A549 (cell line): ENCODE data around the gene FBXL20. TPM values are rescaled to one million over a fixed set of nuclear protein-coding genes. Genes with fewer than 3 reads are reported as not detected.

Source experiments
- ATAC-seq, 2 experiments: fragments of 200-7000 bp in 1 of 2; fragments of >200 bp in 1 of 2; cut with Nextera tagmentation in 1 of 2; cut with Tn5 transposase in 1 of 2; 3 replicates each; pipeline versions ENCODE4 v1.8.0 to v1.9.1; 2018 to 2020; ENCODE audit warnings: mild to moderate bottlenecking in 1 of 2, moderate library complexity in 1 of 2
- CTCF ChIA-PET: fragments of 300-600 bp; sonication (Branson Sonifier 250); formaldehyde crosslinking; extraction: SDS; loops from one replicate; lab custom pipeline; 2021; ENCODE audit warnings: antibody characterized with exemption, inconsistent platforms; lab: Yijun Ruan, JAX
- POLR2A ChIA-PET: fragments of 350-600 bp; formaldehyde crosslinking; extraction: SDS; loops from one replicate; lab custom pipeline; 2021; ENCODE audit warnings: antibody characterized with exemption, inconsistent platforms; lab: Yijun Ruan, JAX
- DNase-seq, 2 experiments: peaks; one replicate each; pipeline versions ENCODE4 v3.0.0 to v3.0.0-alpha.2; 2011 to 2016; ENCODE audit warnings: low read depth in 1 of 2, low spot score in 1 of 2
- FAIRE-seq: peaks from 2 replicates; lab custom pipeline; 2011; peaks lifted over from hg19 to GRCh38; lab: Jason Lieb, UNC
- H3K27ac ChIP-seq, 2 experiments: fragments of >200 bp; sonication (Bioruptor Twin); formaldehyde crosslinking; 3 replicates each; pipeline ENCODE4 v1.5.1; 2016 to 2017
- H3K4me1 ChIP-seq: fragments of >200 bp; sonication (Bioruptor Twin); formaldehyde crosslinking; 3 replicates; pipeline ENCODE4 v1.6.1; 2016
- H3K4me2 ChIP-seq: fragments of >200 bp; sonication (Bioruptor Twin); formaldehyde crosslinking; 3 replicates; pipeline ENCODE4 v1.6.1; 2016
- H3K4me3 ChIP-seq: fragments of >200 bp; sonication (Bioruptor Twin); formaldehyde crosslinking; 3 replicates; pipeline ENCODE4 v1.5.1; 2016
- H3K9me3 ChIP-seq: fragments of >200 bp; sonication (Bioruptor Twin); formaldehyde crosslinking; 3 replicates; pipeline ENCODE4 v1.6.1; 2016
- CHD4 ChIP-seq: fragments of 200-600 bp; sonication (generic); IDR thresholded peaks from 2 replicates; pipeline ENCODE4 v1.6.1; 2016; ENCODE audit warnings: antibody characterized with exemption, mild to moderate bottlenecking, borderline replicate concordance
- EHF ChIP-seq: fragments of 250-450 bp; sonication (Bioruptor Pico); IDR thresholded peaks from 2 replicates; pipeline ENCODE4 v1.5.0; 2020; ENCODE audit warnings: mild to moderate bottlenecking
- EHMT2 ChIP-seq: fragments of 200-600 bp; sonication (generic); IDR thresholded peaks from 2 replicates; pipeline ENCODE4 v1.6.1; 2016; ENCODE audit warnings: antibody characterized with exemption, low read depth, mild to moderate bottlenecking, moderate library complexity
- FOSB ChIP-seq: fragments of 250-450 bp; sonication (Bioruptor Pico); IDR thresholded peaks from 2 replicates; pipeline ENCODE4 v1.5.0; 2020; ENCODE audit warnings: mild to moderate bottlenecking, moderate library complexity
- GATA3 ChIP-seq: IDR thresholded peaks from 2 replicates; pipeline ENCODE4 v1.6.1; 2012; ENCODE audit warnings: borderline replicate concordance
- HOXA7 ChIP-seq: fragments of 250-450 bp; sonication (Bioruptor Pico); IDR thresholded peaks from 2 replicates; pipeline ENCODE4 v1.5.0; 2020; ENCODE audit warnings: mild to moderate bottlenecking, moderate library complexity
- HOXB13 ChIP-seq: fragments of 250-450 bp; sonication (Bioruptor Pico); IDR thresholded peaks from 2 replicates; pipeline ENCODE4 v1.5.0; 2020; ENCODE audit warnings: low read depth, mild to moderate bottlenecking, moderate library complexity
- HOXB5 ChIP-seq: fragments of 250-450 bp; sonication (Bioruptor Pico); IDR thresholded peaks from 2 replicates; pipeline ENCODE4 v1.5.0; 2020; ENCODE audit warnings: mild to moderate bottlenecking, moderate library complexity
- JUN ChIP-seq, 2 experiments: fragments of >200 bp; sonication (Bioruptor Twin); formaldehyde crosslinking; IDR thresholded peaks; 2 replicates in 1 of 2; 3 replicates in 1 of 2; pipeline ENCODE4 v1.6.1; 2016 to 2017
- KDM1A ChIP-seq: fragments of 200-600 bp; sonication (generic); IDR thresholded peaks from 2 replicates; pipeline ENCODE4 v1.6.1; 2016; ENCODE audit warnings: low read depth, mild to moderate bottlenecking
- MAZ ChIP-seq: fragments of 150-350 bp; IDR thresholded peaks from 2 replicates; pipeline ENCODE4 v1.6.1; 2014; ENCODE audit warnings: antibody characterized with exemption, low read depth, low read length, borderline replicate concordance
- NFE2L2 ChIP-seq: fragments of 150-350 bp; conservative IDR thresholded peaks from 2 replicates; pipeline ENCODE4 v1.6.1; 2014; ENCODE audit warnings: low read length
- NR3C1 ChIP-seq: fragments of >200 bp; sonication (Bioruptor Twin); formaldehyde crosslinking; IDR thresholded peaks from 3 replicates; pipeline ENCODE4 v1.6.1; 2017
- POLR2AphosphoS2 ChIP-seq: conservative IDR thresholded peaks from 2 replicates; pipeline ENCODE4 v1.6.1; 2012; ENCODE audit warnings: low read length, improper control_type of control experiment, inconsistent platforms
- RAD21 ChIP-seq, 2 experiments: fragments of >200 bp in 1 of 2; sonication (Bioruptor Twin) in 1 of 2; formaldehyde crosslinking in 1 of 2; IDR thresholded peaks in 1 of 2; conservative IDR thresholded peaks in 1 of 2; 2 replicates in 1 of 2; 3 replicates in 1 of 2; pipeline ENCODE4 v1.6.1; 2012 to 2018; ENCODE audit warnings: inconsistent platforms in 1 of 2
- RARB ChIP-seq: fragments of 250-450 bp; sonication (Bioruptor Pico); IDR thresholded peaks from 2 replicates; pipeline ENCODE4 v1.8.0; 2021; ENCODE audit warnings: mild to moderate bottlenecking, moderate library complexity
- RCOR1 ChIP-seq: fragments of 150-350 bp; IDR thresholded peaks from 2 replicates; pipeline ENCODE4 v1.6.1; 2014; ENCODE audit warnings: antibody characterized with exemption, low read length, low read depth
- RFX5 ChIP-seq: fragments of 450-650 bp; IDR thresholded peaks from 2 replicates; pipeline ENCODE4 v1.7.1; 2014; ENCODE audit warnings: antibody characterized with exemption, mild to moderate bottlenecking, moderate library complexity
- SREBF2 ChIP-seq: fragments of 450-650 bp; IDR thresholded peaks from 2 replicates; pipeline ENCODE4 v1.6.1; 2014; ENCODE audit warnings: mild to moderate bottlenecking, moderate library complexity
- TFCP2L1 ChIP-seq: fragments of 250-450 bp; sonication (Bioruptor Pico); IDR thresholded peaks from 2 replicates; pipeline ENCODE4 v1.5.0; 2021; ENCODE audit warnings: mild to moderate bottlenecking
- ZC3H11A ChIP-seq: fragments of 450-650 bp; IDR thresholded peaks from 2 replicates; pipeline ENCODE4 v1.6.1; 2014; ENCODE audit warnings: antibody characterized with exemption, mild to moderate bottlenecking
- WGBS: methylation state at CpG from one replicate; pipeline ENCODE4 v1.1.6; 2017; ENCODE audit errors: missing lambda C conversion rate; 5-methylcytosine and 5-hydroxymethylcytosine counted together
- polyA plus RNA-seq, 4 experiments: library from polyadenylated mRNA; depleted of rRNA in 3 of 4; stranded (reverse); fragments of >200 nt; fragmentation: RNase III in 1 of 4; extraction: RNeasy Plus Mini Kit Qiagen cat#74134 plus additional on column Dnase treatment in 1 of 4; gene quantifications; 2 replicates in 3 of 4; 3 replicates in 1 of 4; pipeline ENCODE4 v1.2.3, GENCODE V29; 2011 to 2017
- TF ChIP-seq, protein P1 (sequence below): fragments of 450-650 bp; IDR thresholded peaks from 2 replicates; pipeline ENCODE4 v1.6.1; 2014; ENCODE audit warnings: antibody characterized with exemption
- TF ChIP-seq, protein P2 (sequence below): IDR thresholded peaks from 2 replicates; pipeline ENCODE4 v1.6.1; 2012; ENCODE audit warnings: low read depth, borderline replicate concordance
- TF ChIP-seq, protein P3 (sequence below): IDR thresholded peaks from 2 replicates; pipeline ENCODE4 v1.6.1; 2012

FBXL20 gene
- polyA plus RNA-seq, 2 of the 4 experiments (the other 2 are of a cell fraction): 5.7 to 6.7 TPM

DNA sequence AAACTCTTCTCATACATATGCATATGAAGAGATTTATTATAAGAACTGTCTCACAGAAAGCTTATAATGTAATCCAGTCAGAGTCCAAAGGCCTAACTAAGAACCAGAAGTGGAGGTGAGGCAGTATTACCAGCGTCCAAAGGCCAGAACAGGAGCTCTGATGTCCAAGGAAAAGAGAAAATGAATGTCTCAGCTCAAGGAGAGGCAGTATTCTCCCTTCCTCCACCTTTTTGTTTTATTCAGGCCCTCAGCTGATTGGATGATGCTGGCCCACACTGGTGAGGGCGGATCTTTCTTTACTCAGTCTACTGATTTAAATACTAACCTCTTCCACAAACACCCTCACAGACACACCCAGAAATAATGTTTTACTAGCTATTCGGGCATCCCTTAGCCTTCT is 43.4 kb downstream of the FBXL20 start (continued):
- no peak for TF ChIP-seq TFCP2L1 (CRISPR knock-in tag)
- no peak for TF ChIP-seq RAD21 (conservative IDR thresholded peaks at IDR 0.05 in 1 of 2, IDR thresholded peaks at IDR 0.05 in 1 of 2)
- no peak for TF ChIP-seq POLR2AphosphoS2
- no peak for TF ChIP-seq RFX5
- no peak for TF ChIP-seq JUN (IDR thresholded peaks at IDR 0.05)
- TF ChIP-seq, all 56 proteins: peak for 0

DNA sequence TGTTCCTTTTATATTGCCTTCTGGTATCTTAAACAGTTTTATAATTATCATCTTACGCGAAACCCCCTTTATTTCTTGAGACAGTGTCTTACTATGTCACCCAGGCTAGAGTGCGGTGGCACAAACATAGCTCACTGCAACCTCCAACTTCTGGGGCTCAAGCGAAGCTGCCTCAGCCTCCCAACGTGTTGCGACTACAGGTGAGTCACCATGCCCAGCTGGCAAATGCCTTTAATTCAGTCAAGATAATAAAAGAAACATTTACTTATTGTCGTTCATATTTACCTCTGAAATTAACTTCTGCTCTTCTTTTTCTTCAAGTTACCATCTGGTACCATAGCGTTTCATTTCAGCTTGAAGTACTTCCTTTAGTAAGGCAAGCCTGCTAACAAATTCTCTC is 43.9 kb downstream of the FBXL20 start:
- Histone ChIP-seq H3K9me3 (no peaks in the 10 kb centered on the region), H3K4me1 (peaks cover 26% of the 10 kb centered on the region), H3K4me2 (peak overlapping the region; percentile 27; the same call in 2 of the 3 replicates), H3K4me3 (no peak overlapping the region), H3K27ac (no peak overlapping the region)
- WGBS: 73% methylated on average over 8 of the region's 8 CpGs
- TF ChIP-seq SREBF2 (no peak), KDM1A (no peak), JUN (IDR thresholded peaks at IDR 0.05) (no peak), EHF (CRISPR knock-in tag) (no peak), MAZ (no peak), RAD21 (conservative IDR thresholded peaks at IDR 0.05 in 1 of 2, IDR thresholded peaks at IDR 0.05 in 1 of 2) (no peak), HOXA7 (CRISPR knock-in tag) (no peak), EHMT2 (no peak), RFX5 (no peak), HOXB5 (CRISPR knock-in tag) (no peak), POLR2AphosphoS2 (no peak), HOXB13 (CRISPR knock-in tag) (no peak)
- TF ChIP-seq, protein P1, sequence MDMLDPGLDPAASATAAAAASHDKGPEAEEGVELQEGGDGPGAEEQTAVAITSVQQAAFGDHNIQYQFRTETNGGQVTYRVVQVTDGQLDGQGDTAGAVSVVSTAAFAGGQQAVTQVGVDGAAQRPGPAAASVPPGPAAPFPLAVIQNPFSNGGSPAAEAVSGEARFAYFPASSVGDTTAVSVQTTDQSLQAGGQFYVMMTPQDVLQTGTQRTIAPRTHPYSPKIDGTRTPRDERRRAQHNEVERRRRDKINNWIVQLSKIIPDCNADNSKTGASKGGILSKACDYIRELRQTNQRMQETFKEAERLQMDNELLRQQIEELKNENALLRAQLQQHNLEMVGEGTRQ: no peak
- no peak for DNase-seq
- ChIA-PET CTCF (interaction anchor here (0.7 to 3.4 kb wide), 3 partner anchors 22 to 113 kb away, joined by 3 to 11 read pairs (median 4); no protein-coding TSS in a partner anchor), POLR2A (no interaction called here)
- no peak for FAIRE-seq
- ATAC-seq: no peak

DNA sequence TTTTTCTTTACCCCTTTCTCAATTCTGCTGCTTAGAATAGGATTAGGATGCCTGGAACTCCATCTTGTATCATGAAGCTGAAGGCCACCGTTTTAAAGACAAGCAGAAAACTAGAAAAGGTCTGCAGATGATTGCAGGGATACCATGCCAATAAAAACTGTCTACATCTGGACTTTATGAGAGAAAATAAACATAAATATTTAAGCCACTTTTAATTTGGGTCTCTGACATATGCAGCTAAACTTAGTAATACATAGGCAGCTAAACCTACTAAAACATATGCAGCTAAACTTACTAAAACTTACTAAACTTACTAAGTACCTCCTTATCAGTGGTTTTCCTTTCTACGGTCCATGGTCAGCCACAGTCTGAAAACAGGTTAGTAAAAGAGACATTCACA is 48.4 kb downstream of the FBXL20 start:
- no peak for FAIRE-seq

More for the DNA sequence above, 48.4 kb downstream of the FBXL20 start:
- no peak for ATAC-seq
- TF ChIP-seq NFE2L2: no peak
- no peak for TF ChIP-seq GATA3
- no peak for TF ChIP-seq NR3C1
- TF ChIP-seq, protein P2, sequence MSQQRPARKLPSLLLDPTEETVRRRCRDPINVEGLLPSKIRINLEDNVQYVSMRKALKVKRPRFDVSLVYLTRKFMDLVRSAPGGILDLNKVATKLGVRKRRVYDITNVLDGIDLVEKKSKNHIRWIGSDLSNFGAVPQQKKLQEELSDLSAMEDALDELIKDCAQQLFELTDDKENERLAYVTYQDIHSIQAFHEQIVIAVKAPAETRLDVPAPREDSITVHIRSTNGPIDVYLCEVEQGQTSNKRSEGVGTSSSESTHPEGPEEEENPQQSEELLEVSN: no peak
- no peak for TF ChIP-seq CHD4
- TF ChIP-seq, protein P1: no peak
- TF ChIP-seq, protein P3, sequence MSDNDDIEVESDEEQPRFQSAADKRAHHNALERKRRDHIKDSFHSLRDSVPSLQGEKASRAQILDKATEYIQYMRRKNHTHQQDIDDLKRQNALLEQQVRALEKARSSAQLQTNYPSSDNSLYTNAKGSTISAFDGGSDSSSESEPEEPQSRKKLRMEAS: no peak
- TF ChIP-seq SREBF2: no peak
- TF ChIP-seq RCOR1: no peak
- TF ChIP-seq FOSB: no peak
- TF ChIP-seq RARB (CRISPR knock-in tag): no peak
- TF ChIP-seq ZC3H11A: no peak
- TF ChIP-seq RFX5: no peak
- no peak for TF ChIP-seq HOXB5 (CRISPR knock-in tag)
- TF ChIP-seq, all 56 proteins: peak for 0
- Histone ChIP-seq H3K4me1 (peaks cover 27% of the 10 kb centered on the region), H3K27ac (no peak overlapping the region), H3K9me3 (no peaks in the 10 kb centered on the region), H3K4me3 (no peak overlapping the region), H3K4me2 (no peak overlapping the region)
- 68% methylated on average over 2 of the region's 2 CpGs for WGBS
- ChIA-PET POLR2A (interaction anchor here (0.5 to 0.7 kb wide), 2 partner anchors 10 to 765 kb away, joined by 3 to 4 read pairs; no protein-coding TSS in a partner anchor), CTCF (interaction anchor here (0.6 to 1.8 kb wide), 13 partner anchors 11 to 195 kb away, joined by 3 to 8 read pairs (median 3); no protein-coding TSS in a partner anchor)
- no peak for DNase-seq
